ENCODE results near the gene CPPED1.

The CPPED1 gene

DNA sequence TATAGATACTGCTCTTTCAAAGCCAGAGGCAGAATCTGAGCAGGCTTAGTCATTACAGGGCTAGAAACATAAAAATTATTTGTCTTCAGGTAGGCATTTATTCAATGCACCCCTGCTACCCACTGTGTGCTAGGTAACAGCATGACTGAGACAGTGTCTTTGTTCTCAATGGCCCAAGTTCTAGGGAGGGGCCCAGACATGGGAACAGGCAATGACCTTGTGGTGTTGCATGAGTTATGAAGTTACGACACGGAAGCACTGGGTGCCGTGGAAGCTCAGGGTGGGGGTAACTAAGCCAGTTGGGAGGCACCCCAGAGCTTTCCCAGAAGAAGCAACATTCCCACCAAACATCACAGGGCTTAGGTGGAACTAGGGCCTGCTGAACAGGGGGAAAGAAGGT lies 87.0 kb downstream of the CPPED1 start:
- in situ Hi-C loops (cut with HindIII; ENCODE audit: low sequenced_read_pairs): no loop called here
- TF ChIP-seq, protein P1, sequence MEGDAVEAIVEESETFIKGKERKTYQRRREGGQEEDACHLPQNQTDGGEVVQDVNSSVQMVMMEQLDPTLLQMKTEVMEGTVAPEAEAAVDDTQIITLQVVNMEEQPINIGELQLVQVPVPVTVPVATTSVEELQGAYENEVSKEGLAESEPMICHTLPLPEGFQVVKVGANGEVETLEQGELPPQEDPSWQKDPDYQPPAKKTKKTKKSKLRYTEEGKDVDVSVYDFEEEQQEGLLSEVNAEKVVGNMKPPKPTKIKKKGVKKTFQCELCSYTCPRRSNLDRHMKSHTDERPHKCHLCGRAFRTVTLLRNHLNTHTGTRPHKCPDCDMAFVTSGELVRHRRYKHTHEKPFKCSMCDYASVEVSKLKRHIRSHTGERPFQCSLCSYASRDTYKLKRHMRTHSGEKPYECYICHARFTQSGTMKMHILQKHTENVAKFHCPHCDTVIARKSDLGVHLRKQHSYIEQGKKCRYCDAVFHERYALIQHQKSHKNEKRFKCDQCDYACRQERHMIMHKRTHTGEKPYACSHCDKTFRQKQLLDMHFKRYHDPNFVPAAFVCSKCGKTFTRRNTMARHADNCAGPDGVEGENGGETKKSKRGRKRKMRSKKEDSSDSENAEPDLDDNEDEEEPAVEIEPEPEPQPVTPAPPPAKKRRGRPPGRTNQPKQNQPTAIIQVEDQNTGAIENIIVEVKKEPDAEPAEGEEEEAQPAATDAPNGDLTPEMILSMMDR (IDR thresholded peaks at IDR 0.05; ENCODE audit: low read depth, low read length): no peak

DNA sequence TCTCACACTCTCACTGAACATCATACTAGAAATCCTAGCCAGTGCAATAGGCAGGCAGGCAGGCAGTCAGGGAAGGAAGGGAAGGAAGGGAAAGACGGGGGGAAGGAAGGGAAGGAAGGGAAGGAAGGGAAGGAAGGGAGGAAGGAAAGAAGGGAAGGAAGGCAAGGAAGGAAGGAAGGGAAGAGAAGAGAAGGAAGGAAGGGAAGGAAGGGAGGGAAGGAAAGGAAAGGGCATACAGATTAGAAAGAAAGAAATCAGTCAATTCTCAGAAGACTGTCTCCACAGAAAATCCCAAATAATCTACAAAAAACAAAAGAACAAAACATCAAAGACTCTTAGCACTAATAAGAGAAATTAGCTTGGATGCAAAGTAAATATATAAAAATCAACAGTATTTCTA lies 93.9 kb downstream of the CPPED1 start:
- no peak for DNase-seq (ENCODE audit: low read depth, low spot score)
- in situ Hi-C loops (cut with HindIII; ENCODE audit: low sequenced_read_pairs): no loop called here
- TF ChIP-seq, protein P1 (IDR thresholded peaks at IDR 0.05; ENCODE audit: low read depth, low read length): no peak
- no peak overlapping the region for H3K4me3 ChIP-seq (ENCODE audit: low read depth, low read length)

More for the DNA sequence above, 87.0 kb downstream of the CPPED1 start:
- no peak overlapping the region for H3K4me3 ChIP-seq (ENCODE audit: low read depth, low read length)
- DNase-seq (ENCODE audit: low read depth, low spot score): no peak

DNA sequence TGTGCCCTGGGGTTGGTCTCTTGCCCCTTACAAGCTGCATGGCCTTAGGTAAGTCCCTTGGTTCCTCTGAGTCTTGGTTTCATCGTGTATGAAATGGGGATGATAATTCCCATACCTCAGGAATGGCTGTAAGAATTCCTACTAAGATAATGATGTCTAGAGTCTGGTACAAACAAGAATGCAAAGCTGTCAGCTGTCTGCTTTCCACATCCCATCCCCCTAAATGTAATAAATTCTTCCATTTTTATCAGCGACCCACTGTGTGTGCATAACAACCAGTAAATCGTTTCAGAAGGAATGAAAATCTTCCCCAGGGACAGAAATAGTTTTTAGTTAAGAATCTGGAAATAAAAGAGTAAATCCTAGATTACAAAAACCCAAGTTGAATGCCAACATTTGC lies 95.4 kb downstream of the CPPED1 start:
- TF ChIP-seq, protein P1 (IDR thresholded peaks at IDR 0.05; ENCODE audit: low read depth, low read length): no peak
- in situ Hi-C loops (cut with HindIII; ENCODE audit: low sequenced_read_pairs): no loop called here

DNA sequence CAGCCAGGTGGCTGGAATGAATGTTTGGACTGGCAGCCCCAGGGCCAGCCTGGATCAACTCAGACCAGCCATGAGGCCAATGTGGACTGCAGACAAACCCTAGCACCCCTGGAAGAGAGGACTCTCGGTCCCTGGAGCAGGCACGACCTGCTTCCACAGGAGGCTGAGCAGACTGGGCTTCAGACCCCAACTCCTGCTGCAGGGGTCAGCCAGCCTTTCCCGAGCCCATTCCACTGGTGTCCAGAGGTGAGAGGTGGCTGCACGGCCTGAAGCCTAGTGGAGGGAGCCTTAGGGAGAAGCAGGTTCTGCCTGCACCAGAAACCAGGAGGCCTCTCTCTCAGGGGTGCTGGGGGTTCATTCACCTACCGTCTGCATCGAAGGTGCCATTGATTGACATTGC lies 97.1 kb downstream of the CPPED1 start:
- TF ChIP-seq, protein P1 (IDR thresholded peaks at IDR 0.05; ENCODE audit: low read depth, low read length): no peak
- no peak for DNase-seq (ENCODE audit: low read depth, low spot score)
- H3K4me3 ChIP-seq (ENCODE audit: low read depth, low read length): no peak overlapping the region
- in situ Hi-C loops (cut with HindIII; ENCODE audit: low sequenced_read_pairs): no loop called here

More for the DNA sequence above, 95.4 kb downstream of the CPPED1 start:
- DNase-seq (ENCODE audit: low read depth, low spot score): no peak
- H3K4me3 ChIP-seq (ENCODE audit: low read depth, low read length): no peak overlapping the region

DNA sequence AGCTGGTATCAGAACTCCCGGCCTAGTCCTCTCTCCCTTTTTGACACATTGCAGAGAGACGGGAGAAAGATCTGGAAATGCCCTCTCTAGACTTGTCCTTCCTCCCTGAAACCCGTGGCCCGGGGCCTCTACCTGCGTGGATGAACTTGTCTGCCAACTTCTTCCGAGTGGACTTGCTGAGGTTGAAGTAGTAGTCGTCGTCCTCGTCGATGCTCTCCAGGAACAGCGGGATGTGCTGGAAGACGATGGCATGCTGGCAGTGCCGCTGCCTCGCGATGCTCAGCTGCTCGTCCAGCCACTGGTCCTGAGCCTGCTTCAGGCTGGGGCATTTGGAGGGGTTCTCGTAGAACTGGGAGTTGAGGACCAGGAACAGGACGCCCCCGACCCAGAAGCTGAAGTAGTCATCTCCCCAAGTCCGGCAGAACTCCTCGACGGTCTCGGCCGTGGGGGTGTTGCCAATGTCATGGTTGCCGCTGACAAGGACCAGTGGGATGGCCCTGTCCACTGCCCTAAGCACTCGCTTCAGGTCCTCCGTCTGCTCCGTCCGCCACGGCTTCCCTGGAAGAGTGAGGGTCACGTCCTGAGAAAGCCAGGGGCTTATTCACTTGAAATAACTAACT lies 99.1 kb downstream of the CPPED1 start:
- no peak overlapping the region for H3K4me3 ChIP-seq (ENCODE audit: low read depth, low read length)
- DNase-seq (ENCODE audit: low read depth, low spot score): no peak
- in situ Hi-C loops (cut with HindIII; ENCODE audit: low sequenced_read_pairs): no loop called here
- TF ChIP-seq, protein P1 (IDR thresholded peaks at IDR 0.05; ENCODE audit: low read depth, low read length): no peak

DNA sequence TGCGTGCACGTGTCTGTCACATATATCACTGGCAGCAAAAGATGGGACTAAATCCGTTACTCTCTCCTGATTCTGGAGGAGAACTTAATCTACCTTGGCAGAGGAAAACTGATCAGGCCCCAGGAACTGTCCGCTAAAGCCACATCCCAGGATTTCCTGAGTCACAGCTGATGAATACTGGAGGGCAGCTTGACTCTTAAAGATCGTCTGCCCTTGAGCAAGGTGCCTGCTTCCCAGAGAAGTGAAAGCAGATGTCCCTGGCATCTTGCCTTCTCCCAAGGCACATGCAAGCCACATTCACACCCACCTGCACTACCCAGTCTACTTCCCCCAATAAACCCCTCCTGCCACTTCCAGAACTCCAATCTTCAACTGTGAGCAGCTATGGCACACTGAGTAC lies 99.8 kb downstream of the CPPED1 start:
- TF ChIP-seq, protein P1 (IDR thresholded peaks at IDR 0.05; ENCODE audit: low read depth, low read length): no peak
- in situ Hi-C loops (cut with HindIII; ENCODE audit: low sequenced_read_pairs): no loop called here
- DNase-seq (ENCODE audit: low read depth, low spot score): no peak
- H3K4me3 ChIP-seq (ENCODE audit: low read depth, low read length): no peak overlapping the region

Data from astrocyte of the spinal cord (primary cell).